ENCODE results near the gene RASA4B. TPM values are rescaled to one million over a fixed set of nuclear protein-coding genes. Genes with fewer than 3 reads are reported as not detected.

The RASA4B gene
- total and polyA plus RNA-seq, 2 donors (not counting 3 experiments of a cell fraction or from before 2014, with no cell fraction given) = 3.2 to 9.8 TPM

- no peak overlapping the region for H3K9ac ChIP-seq (replicated peaks; ENCODE audit: extremely low read depth, insufficient read depth, low read length)
- FAIRE-seq = no peak
- no peak overlapping the region for H3K27ac ChIP-seq (ENCODE audit: insufficient read depth, low read depth, low read length)
- no TSS peak for BruUV-seq (replicated peaks)
- no peaks in the 10 kb centered on the region for H4K20me1 ChIP-seq (replicated peaks; ENCODE audit: control insufficient read depth, extremely low read depth, insufficient read depth, low read length)
- H3K27me3 ChIP-seq (ENCODE audit: control insufficient read depth in 2 of 2, insufficient read depth in 2 of 2, low read length in 2 of 2) = no peaks in the 10 kb centered on the region
- H3K4me1 ChIP-seq (ENCODE audit: control insufficient read depth, extremely low read depth, insufficient read depth, low read length) = no peaks in the 10 kb centered on the region
- TF ChIP-seq, protein P1, sequence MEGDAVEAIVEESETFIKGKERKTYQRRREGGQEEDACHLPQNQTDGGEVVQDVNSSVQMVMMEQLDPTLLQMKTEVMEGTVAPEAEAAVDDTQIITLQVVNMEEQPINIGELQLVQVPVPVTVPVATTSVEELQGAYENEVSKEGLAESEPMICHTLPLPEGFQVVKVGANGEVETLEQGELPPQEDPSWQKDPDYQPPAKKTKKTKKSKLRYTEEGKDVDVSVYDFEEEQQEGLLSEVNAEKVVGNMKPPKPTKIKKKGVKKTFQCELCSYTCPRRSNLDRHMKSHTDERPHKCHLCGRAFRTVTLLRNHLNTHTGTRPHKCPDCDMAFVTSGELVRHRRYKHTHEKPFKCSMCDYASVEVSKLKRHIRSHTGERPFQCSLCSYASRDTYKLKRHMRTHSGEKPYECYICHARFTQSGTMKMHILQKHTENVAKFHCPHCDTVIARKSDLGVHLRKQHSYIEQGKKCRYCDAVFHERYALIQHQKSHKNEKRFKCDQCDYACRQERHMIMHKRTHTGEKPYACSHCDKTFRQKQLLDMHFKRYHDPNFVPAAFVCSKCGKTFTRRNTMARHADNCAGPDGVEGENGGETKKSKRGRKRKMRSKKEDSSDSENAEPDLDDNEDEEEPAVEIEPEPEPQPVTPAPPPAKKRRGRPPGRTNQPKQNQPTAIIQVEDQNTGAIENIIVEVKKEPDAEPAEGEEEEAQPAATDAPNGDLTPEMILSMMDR (IDR thresholded peaks at IDR 0.05; ENCODE audit: extremely low read depth in 1 of 2, insufficient read depth in 1 of 2, low read depth in 1 of 2, low read length in 2 of 2) = no peak
- no peak for TF ChIP-seq MAX (IDR thresholded peaks at IDR 0.05; ENCODE audit: insufficient read depth, insufficient read length)
- no peak for TF ChIP-seq MYC (IDR thresholded peaks at IDR 0.05; ENCODE audit: low read depth, low read length)
- TF ChIP-seq GATA2 (IDR thresholded peaks at IDR 0.05; ENCODE audit: insufficient read depth, insufficient read length, low read depth, low read length) = no peak
- no peak for TF ChIP-seq POLR2A (IDR thresholded peaks at IDR 0.05; ENCODE audit: low read depth, low read length)
- TF ChIP-seq FOS (IDR thresholded peaks at IDR 0.05; ENCODE audit: borderline replicate concordance, insufficient read depth, low read length) = no peak
- no peak for TF ChIP-seq POLR2AphosphoS5 (IDR thresholded peaks at IDR 0.05; ENCODE audit: insufficient read depth, low read depth, low read length)
- no peak for TF ChIP-seq EZH2 (IDR thresholded peaks at IDR 0.05; ENCODE audit: borderline replicate concordance, low read depth, low read length, severe bottlenecking)
- TF ChIP-seq JUN (IDR thresholded peaks at IDR 0.05; ENCODE audit: borderline replicate concordance, insufficient read depth, insufficient read length, low read depth) = no peak
- H3K4me3 ChIP-seq (replicated peaks in 1 of 3; ENCODE audit: insufficient read depth in 1 of 3, low read depth in 1 of 3, low read length in 3 of 3) = no peak overlapping the region
- peaks cover 4 to 9% of the 10 kb centered on the region in 2 experiments for H3K36me3 ChIP-seq (ENCODE audit: control insufficient read depth in 2 of 2, extremely low read depth in 1 of 2, insufficient read depth in 2 of 2, low read length in 2 of 2)
- no peak overlapping the region for H3K4me2 ChIP-seq (ENCODE audit: insufficient read depth, low read length)
- H3K9me3 ChIP-seq (replicated peaks; ENCODE audit: control insufficient read depth, insufficient read depth, low read length) = no peaks in the 10 kb centered on the region
- intact Hi-C loops (cut with micrococcal nuclease) = no loop called here
- ChIA-PET POLR2A (no interaction called here), CTCF (interaction anchor here (1.1 to 2.1 kb wide), 2 partner anchors 11 to 44 kb away, joined by 5 read pairs; no protein-coding TSS in a partner anchor)
- no peaks in the 10 kb centered on the region for H3K79me2 ChIP-seq (ENCODE audit: control insufficient read depth, insufficient read depth, low read length)
- no peak for DNase-seq (ENCODE audit: low read depth, low spot score)
- no peaks in the 10 kb centered on the region for H3K9me1 ChIP-seq (replicated peaks; ENCODE audit: control insufficient read depth, extremely low read depth, insufficient read depth, low read length)
- dilution Hi-C loops (cut with MboI; ENCODE audit: extremely low pct_ligation_motif_present, low sequenced_read_pairs) = no loop called here
- no peak overlapping the region for H2AFZ ChIP-seq (ENCODE audit: low read depth, low read length)
Measured at GRCh38 chr7:102456327-102456726, 61.2 kb downstream of the RASA4B start.

Data from endothelial cell of umbilical vein (primary cell).